RWPE1 (cell line): Measurements from ENCODE around the gene EIF3F.
"Not testable (repeated sequence)": the region's sequence is repeated elsewhere in the genome, so short reads cannot be mapped to it uniquely, and the experiment has no call there.

Experiments
- CTCF ChIA-PET: fragments of 350-600 bp; sonication (Branson Sonifier 250); formaldehyde crosslinking; extraction: SDS; loops from one replicate; lab custom pipeline; 2021; lab: Yijun Ruan, JAX
- POLR2A ChIA-PET: fragments of 400-600 bp; formaldehyde crosslinking; extraction: SDS; loops from one replicate; lab custom pipeline; 2020; ENCODE audit warnings: antibody characterized with exemption; ENCODE audit not compliant: low non-redundant PET; lab: Yijun Ruan, JAX
- DNase-seq: peaks from one replicate; pipeline ENCODE4 v3.0.0; 2012; ENCODE audit warnings: low spot score
- H3K27ac ChIP-seq: fragments of 450-650 bp; 2 replicates; pipeline ENCODE4 v1.5.1; 2017
- CTCF ChIP-seq: fragments of 450-650 bp; conservative IDR thresholded peaks from 2 replicates; pipeline ENCODE4 v1.5.1; 2017; ENCODE audit warnings: low read depth, mild to moderate bottlenecking

Gene EIF3F

GRCh38 chr11:7982582-7983119, 4.5 kb upstream of the EIF3F start:
- POLR2A ChIA-PET: no interaction called here
- TF ChIP-seq CTCF: no peak
- no peak for DNase-seq
- CTCF ChIA-PET: interaction anchor here (0.7 kb wide), 1 partner anchor 233 kb away, joined by 3 read pairs; no protein-coding TSS in a partner anchor
- H3K27ac ChIP-seq: no peak overlapping the region

DNA sequence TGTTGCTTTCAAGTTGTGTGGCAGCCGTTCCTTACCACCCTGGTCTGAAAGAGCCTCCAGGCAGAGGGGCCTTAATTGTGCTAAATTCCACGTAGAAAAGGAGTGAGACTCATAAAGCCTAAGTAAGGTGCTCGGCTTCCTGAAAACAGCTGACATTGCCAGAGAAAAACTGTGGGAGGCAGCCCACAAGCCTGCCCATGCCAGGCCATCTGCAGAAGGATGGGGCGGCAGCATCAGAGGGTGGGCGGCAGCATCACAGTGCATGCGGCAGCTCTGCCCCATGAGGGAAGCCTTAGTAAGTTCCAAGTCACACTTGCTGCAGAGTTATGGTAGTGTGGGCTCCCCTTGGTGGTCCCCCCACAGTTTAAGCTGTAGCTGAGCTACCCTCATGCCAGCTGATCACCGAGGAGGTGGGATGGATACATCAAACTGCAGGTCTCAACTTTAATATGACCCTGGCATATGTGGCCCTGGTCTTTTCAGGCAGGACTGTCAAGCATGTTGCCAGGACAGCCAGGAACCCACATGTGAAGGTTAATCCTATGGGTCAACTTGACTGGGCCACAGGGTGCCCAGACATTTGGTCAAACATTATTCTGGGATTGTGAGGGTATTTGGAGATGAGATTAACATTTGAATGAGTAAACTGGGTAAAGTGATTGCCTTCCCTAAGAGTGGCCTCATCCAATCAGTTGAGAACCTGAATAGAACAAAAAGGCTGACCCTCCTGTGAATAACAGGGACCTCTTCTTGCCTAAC, 3.1 kb upstream of the EIF3F start:
- no peak for TF ChIP-seq CTCF
- POLR2A ChIA-PET: no interaction called here
- CTCF ChIA-PET: no interaction called here
- DNase-seq: no peak
- no peak overlapping the region for H3K27ac ChIP-seq

DNA sequence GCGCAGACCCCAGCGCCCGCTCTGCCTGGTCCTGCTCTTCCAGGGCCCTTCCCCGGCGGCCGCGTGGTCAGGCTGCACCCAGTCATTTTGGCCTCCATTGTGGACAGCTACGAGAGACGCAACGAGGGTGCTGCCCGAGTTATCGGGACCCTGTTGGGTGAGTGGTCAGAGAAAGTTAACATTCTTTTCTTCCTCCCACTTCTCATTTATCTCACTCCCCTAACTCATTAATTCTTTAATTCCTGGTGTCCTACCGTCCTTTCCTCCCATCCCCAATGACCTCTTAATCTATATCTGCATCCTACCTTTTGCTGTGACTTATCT, 385 bp downstream of the EIF3F start:
- peak overlapping the region; percentile 72 for H3K27ac ChIP-seq
- DNase-seq, POLR2A ChIA-PET: not testable (repeated sequence)
- CTCF ChIA-PET: interaction anchor here (0.5 to 2.0 kb wide), 8 partner anchors 10 to 114 kb away, joined by 3 to 37 read pairs (median 6); no protein-coding TSS in a partner anchor

- no peak for DNase-seq
- POLR2A ChIA-PET: no interaction called here
- no peak overlapping the region for H3K27ac ChIP-seq
- CTCF ChIA-PET: no interaction called here
- TF ChIP-seq CTCF: no peak
Observed at GRCh38 chr11:7994581-7995278, 7.6 kb downstream of the EIF3F start.

GRCh38 chr11:7999795-8000194, 12.7 kb downstream of the EIF3F start:
- no peak overlapping the region for H3K27ac ChIP-seq
- DNase-seq: no peak
- POLR2A ChIA-PET: no interaction called here
- TF ChIP-seq CTCF: no peak
- CTCF ChIA-PET: interaction anchor here (0.6 kb wide), 1 partner anchor 92 kb away, joined by 3 read pairs; no protein-coding TSS in a partner anchor

GRCh38 chr11:8000390-8000789, 13.3 kb downstream of the EIF3F start:
- H3K27ac ChIP-seq: no peak overlapping the region
- CTCF ChIA-PET: no interaction called here
- no peak for DNase-seq
- POLR2A ChIA-PET: no interaction called here
- no peak for TF ChIP-seq CTCF

GRCh38 chr11:8002676-8003075, 15.5 kb downstream of the EIF3F start:
- ChIA-PET POLR2A (no interaction called here), CTCF (interaction anchor here (0.6 to 2.0 kb wide), 3 partner anchors 8 to 1751 kb away, joined by 3 to 8 read pairs (median 4); no protein-coding TSS in a partner anchor)
- no peak overlapping the region for H3K27ac ChIP-seq
- TF ChIP-seq CTCF: no peak
- no peak for DNase-seq
